ENCODE measurements around the gene CHSY3.
A peak's percentile ranks its signal among the peaks of the same experiment; 100 is the strongest.

The CHSY3 gene

DNA sequence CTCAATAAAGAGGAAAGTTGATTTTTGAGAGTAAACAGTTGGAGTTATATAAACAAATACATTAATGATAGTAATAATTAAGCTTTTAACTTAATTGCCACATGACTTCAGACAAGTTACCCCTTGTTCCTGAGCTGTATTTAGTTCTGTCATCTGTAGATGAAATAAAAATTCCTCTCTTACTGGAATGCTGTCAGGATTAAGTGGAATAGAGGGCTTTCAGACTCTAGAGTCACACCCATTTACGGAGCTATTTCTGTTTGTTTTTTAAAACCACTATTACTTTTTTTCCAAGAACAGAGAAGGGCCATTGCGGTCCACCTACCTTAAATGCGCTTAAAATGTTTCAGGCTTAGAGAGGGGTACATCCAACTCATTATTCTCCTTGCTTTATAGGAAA lies 170.6 kb downstream of the CHSY3 start:
- DNase-seq (ENCODE audit: low read depth, low spot score): no peak
- TF ChIP-seq, protein P1, sequence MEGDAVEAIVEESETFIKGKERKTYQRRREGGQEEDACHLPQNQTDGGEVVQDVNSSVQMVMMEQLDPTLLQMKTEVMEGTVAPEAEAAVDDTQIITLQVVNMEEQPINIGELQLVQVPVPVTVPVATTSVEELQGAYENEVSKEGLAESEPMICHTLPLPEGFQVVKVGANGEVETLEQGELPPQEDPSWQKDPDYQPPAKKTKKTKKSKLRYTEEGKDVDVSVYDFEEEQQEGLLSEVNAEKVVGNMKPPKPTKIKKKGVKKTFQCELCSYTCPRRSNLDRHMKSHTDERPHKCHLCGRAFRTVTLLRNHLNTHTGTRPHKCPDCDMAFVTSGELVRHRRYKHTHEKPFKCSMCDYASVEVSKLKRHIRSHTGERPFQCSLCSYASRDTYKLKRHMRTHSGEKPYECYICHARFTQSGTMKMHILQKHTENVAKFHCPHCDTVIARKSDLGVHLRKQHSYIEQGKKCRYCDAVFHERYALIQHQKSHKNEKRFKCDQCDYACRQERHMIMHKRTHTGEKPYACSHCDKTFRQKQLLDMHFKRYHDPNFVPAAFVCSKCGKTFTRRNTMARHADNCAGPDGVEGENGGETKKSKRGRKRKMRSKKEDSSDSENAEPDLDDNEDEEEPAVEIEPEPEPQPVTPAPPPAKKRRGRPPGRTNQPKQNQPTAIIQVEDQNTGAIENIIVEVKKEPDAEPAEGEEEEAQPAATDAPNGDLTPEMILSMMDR (IDR thresholded peaks at IDR 0.05; ENCODE audit: low read depth, low read length): no peak
- H3K4me3 ChIP-seq (ENCODE audit: low read depth, low read length): no peak overlapping the region
- in situ Hi-C loops (cut with HindIII; ENCODE audit: low sequenced_read_pairs): no loop called here

DNA sequence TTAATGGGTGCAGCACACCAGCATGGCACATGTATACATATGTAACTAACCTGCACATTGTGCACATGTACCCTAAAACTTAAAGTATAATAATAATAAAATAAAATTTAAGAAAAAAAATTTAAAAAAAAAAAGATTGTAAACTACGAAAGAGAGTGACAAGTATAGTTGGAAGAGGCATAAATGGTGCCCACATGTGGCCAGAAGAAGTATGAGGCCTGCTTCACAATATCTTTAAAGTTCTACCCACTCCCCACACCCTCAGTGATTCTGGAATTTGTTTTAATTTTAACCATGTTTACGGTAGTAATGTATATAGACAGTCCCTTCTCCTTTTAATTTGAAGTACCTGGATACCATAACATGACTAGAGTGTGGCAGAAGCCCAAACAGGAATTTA lies 172.7 kb downstream of the CHSY3 start:
- DNase-seq (ENCODE audit: low read depth, low spot score): no peak
- in situ Hi-C loops (cut with HindIII; ENCODE audit: low sequenced_read_pairs): no loop called here
- TF ChIP-seq, protein P1 (IDR thresholded peaks at IDR 0.05; ENCODE audit: low read depth, low read length): peak; percentile 38

DNA sequence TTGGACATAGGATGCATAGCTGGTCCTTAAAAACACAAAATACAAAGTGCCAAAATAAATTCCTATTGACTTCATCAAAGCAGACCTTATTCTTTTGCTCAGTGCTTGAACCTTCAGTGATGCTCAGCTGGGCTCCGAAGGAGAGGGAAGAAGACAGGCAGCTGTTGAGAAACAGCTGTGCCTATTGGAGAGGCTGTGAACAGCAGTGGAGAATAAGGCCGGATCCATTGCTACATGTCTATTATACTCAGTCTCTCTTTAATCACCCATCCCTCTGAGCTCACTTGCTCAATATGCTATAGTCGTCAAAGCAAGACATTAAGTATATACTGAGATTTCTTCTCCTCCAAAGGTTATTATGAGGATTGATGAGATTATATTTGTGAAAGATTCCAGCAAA lies 174.4 kb downstream of the CHSY3 start:
- DNase-seq (ENCODE audit: low read depth, low spot score): no peak
- in situ Hi-C loops (cut with HindIII; ENCODE audit: low sequenced_read_pairs): no loop called here
- no peak overlapping the region for H3K4me3 ChIP-seq (ENCODE audit: low read depth, low read length)
- TF ChIP-seq, protein P1 (IDR thresholded peaks at IDR 0.05; ENCODE audit: low read depth, low read length): no peak

More for the DNA sequence above, 172.7 kb downstream of the CHSY3 start:
- H3K4me3 ChIP-seq (ENCODE audit: low read depth, low read length): no peak overlapping the region

DNA sequence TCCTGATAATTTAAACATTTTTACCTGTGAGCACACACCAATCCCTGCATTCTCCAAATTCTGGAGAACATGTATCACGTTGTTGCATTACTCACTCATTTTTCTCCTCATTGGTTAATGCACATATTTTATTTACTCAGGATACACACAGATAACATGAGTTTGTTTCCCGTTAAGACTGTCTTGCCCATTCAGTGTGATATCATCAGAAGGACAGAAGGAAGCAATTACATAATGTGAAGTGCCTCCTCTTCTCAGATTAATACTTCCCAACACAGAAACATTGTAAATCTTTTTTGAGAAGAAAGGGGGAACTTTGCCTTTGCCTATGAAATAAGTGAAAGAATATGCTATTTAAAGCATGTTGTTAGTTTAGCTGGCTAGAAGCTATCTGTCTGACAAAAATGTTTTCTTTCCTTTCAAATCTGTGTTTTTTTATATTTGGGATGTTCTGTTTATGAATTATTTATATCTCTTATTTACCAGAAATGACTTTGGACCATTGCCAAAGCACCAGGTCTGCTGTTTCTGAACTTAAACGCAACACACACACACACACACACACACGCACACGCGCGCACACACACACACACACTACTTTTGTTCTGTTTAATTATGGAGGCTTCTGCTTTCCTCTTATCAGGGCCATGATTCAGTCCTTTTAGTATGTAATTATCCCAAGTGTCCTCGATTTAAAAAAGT lies 186.5 kb downstream of the CHSY3 start:
- TF ChIP-seq, protein P1 (IDR thresholded peaks at IDR 0.05; ENCODE audit: low read depth, low read length): no peak
- H3K4me3 ChIP-seq (ENCODE audit: low read depth, low read length): no peak overlapping the region
- DNase-seq (ENCODE audit: low read depth, low spot score): no peak
- in situ Hi-C loops (cut with HindIII; ENCODE audit: low sequenced_read_pairs): no loop called here

DNA sequence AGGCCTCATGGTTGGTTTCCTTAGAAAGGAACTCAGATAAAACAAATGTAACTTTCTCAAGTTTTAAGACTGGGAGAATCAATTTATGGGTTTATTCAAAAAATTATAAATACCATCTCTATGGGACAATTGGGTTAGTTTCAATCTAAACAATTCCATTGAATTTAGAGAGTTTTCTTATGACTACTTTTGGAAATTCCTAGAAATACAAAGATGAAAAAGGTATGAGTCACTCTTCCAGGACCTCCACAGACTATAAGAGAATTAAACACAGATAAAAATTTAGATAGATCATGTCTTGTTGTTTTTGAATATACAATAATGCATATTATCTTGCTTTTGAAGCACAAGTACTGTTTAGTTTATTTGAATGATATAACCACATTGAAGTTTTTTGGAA lies 188.7 kb downstream of the CHSY3 start:
- TF ChIP-seq, protein P1 (IDR thresholded peaks at IDR 0.05; ENCODE audit: low read depth, low read length): no peak
- H3K4me3 ChIP-seq (ENCODE audit: low read depth, low read length): no peak overlapping the region
- no peak for DNase-seq (ENCODE audit: low read depth, low spot score)
- in situ Hi-C loops (cut with HindIII; ENCODE audit: low sequenced_read_pairs): no loop called here

DNA sequence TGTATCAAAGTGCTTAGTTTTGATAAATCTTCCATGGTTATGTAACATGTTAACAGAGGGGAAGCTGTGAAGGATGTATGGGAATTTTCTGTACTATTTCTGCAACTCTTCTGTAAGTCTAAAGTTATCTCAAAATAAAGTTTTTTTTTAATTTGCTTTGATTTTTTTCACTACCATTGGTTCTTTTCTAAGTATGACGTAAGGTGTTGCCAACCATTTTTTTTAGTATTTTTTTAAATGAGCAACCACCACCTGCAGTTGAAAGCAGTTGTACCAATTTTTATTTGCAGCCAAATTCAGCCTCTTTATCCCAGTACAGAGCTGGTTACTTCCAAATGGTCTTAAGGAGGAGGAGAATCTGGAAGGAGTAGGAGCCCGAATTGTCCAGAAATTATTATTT lies 192.2 kb downstream of the CHSY3 start:
- DNase-seq (ENCODE audit: low read depth, low spot score): no peak
- in situ Hi-C loops (cut with HindIII; ENCODE audit: low sequenced_read_pairs): no loop called here
- no peak overlapping the region for H3K4me3 ChIP-seq (ENCODE audit: low read depth, low read length)
- TF ChIP-seq, protein P1 (IDR thresholded peaks at IDR 0.05; ENCODE audit: low read depth, low read length): no peak
